SK-N-SH (cell line): ENCODE data around the gene SMPD3. TPM values are rescaled to one million over a fixed set of nuclear protein-coding genes. Genes with fewer than 3 reads are reported as not detected.

ENCODE experiments used
- CTCF ChIA-PET: fragments of 300-600, 350-600 bp; formaldehyde crosslinking; extraction: SDS; loops from one replicate; lab custom pipeline; 2021; lab: Yijun Ruan, JAX
- POLR2A ChIA-PET: fragments of 350-600 bp; sonication (Branson Sonifier 250); formaldehyde crosslinking; extraction: SDS; loops from one replicate; lab custom pipeline; 2020; ENCODE audit warnings: antibody characterized with exemption, inconsistent platforms; lab: Yijun Ruan, JAX
- DNase-seq: peaks from one replicate; pipeline ENCODE4 v3.0.0; 2012
- H2AFZ ChIP-seq: fragments of 200-600 bp; sonication (generic); 2 replicates; pipeline ENCODE4 v1.8.1; 2016; ENCODE audit warnings: antibody characterized with exemption, mild to moderate bottlenecking, low read depth
- H3F3A ChIP-seq: fragments of 200-600 bp; sonication (generic); replicated peaks from 2 replicates; pipeline ENCODE3; 2016; ENCODE audit warnings: antibody characterized with exemption, mild to moderate bottlenecking; ENCODE audit not compliant: insufficient read depth
- H3K27ac ChIP-seq, 2 experiments: fragments of 200-500 bp in 1 of 2; fragments of 200-600 bp in 1 of 2; sonication (Bioruptor generic) in 1 of 2; sonication (generic), shearing (Covaris generic) in 1 of 2; 2 replicates each; pipeline versions ENCODE4 v1.5.1 to v1.6.1; 2014 to 2016; ENCODE audit warnings: low read depth in 2 of 2, inconsistent platforms in 1 of 2, low read length in 1 of 2, mild to moderate bottlenecking in 1 of 2, mixed read lengths in 1 of 2
- H3K27me3 ChIP-seq: fragments of 200-600 bp; sonication (generic), shearing (Covaris generic); 2 replicates; pipeline ENCODE4 v1.6.1; 2016; ENCODE audit warnings: mixed run types; ENCODE audit not compliant: insufficient read depth
- H3K36me3 ChIP-seq, 2 experiments: fragments of 200-500 bp in 1 of 2; fragments of 200-600 bp in 1 of 2; sonication (Bioruptor generic) in 1 of 2; sonication (generic) in 1 of 2; replicated peaks in 1 of 2; 2 replicates each; pipeline versions ENCODE3 to v1.5.1; 2014 to 2016; ENCODE audit warnings: low read length in 1 of 2, mild to moderate bottlenecking in 1 of 2; ENCODE audit not compliant: insufficient read depth in 2 of 2, control insufficient read depth in 1 of 2
- H3K4me1 ChIP-seq, 2 experiments: fragments of 200-500 bp in 1 of 2; fragments of 200-600 bp in 1 of 2; sonication (Bioruptor generic) in 1 of 2; sonication (generic), shearing (Covaris generic) in 1 of 2; 2 replicates each; pipeline versions ENCODE4 v1.5.1 to v1.6.1; 2014 to 2016; ENCODE audit warnings: low read depth in 1 of 2, low read length in 1 of 2, mixed run types in 1 of 2; ENCODE audit not compliant: insufficient read depth in 2 of 2, control insufficient read depth in 1 of 2
- H3K4me2 ChIP-seq: fragments of 200-600 bp; sonication (generic), shearing (Covaris generic); 2 replicates; pipeline ENCODE4 v1.6.1; 2017; ENCODE audit warnings: mixed run types
- H3K4me3 ChIP-seq, 2 experiments: fragments of 200-500 bp in 1 of 2; fragments of 200-600 bp in 1 of 2; sonication (Bioruptor generic) in 1 of 2; sonication (generic), shearing (Covaris generic) in 1 of 2; 2 replicates each; pipeline versions ENCODE4 v1.5.1 to v1.8.1; 2014 to 2016; ENCODE audit warnings: low read depth in 2 of 2, inconsistent platforms in 1 of 2, low read length in 1 of 2, mild to moderate bottlenecking in 1 of 2, mixed read lengths in 1 of 2, moderate library complexity in 1 of 2
- H3K79me2 ChIP-seq: fragments of 200-600 bp; sonication (generic); 2 replicates; pipeline ENCODE4 v1.8.1; 2017; ENCODE audit warnings: mild to moderate bottlenecking; ENCODE audit not compliant: insufficient read depth
- H3K9ac ChIP-seq: fragments of 200-600 bp; sonication (generic); 2 replicates; pipeline ENCODE4 v1.6.1; 2017; ENCODE audit warnings: mixed run types
- H3K9me2 ChIP-seq: fragments of 200-600 bp; sonication (generic); 2 replicates; pipeline ENCODE4 v1.6.1; 2017; ENCODE audit warnings: mixed run types
- H3K9me3 ChIP-seq: fragments of 200-600 bp; sonication (generic); 2 replicates; pipeline ENCODE4 v1.6.1; 2017; ENCODE audit warnings: mixed run types, mild to moderate bottlenecking, moderate library complexity
- H4K20me1 ChIP-seq: fragments of 200-600 bp; sonication (generic); 2 replicates; pipeline ENCODE4 v1.6.1; 2017; ENCODE audit warnings: mild to moderate bottlenecking, mixed run types; ENCODE audit not compliant: insufficient read depth
- CHD2 ChIP-seq: fragments of 150-350 bp; IDR thresholded peaks from 2 replicates; pipeline ENCODE4 v1.6.1; 2018; ENCODE audit warnings: low read length; ENCODE audit not compliant: partially characterized antibody
- CTCF ChIP-seq: fragments of 200-600 bp; sonication (generic); IDR thresholded peaks from 2 replicates; pipeline ENCODE4 v1.6.1; 2017; ENCODE audit warnings: antibody characterized with exemption, mild to moderate bottlenecking, moderate library complexity
- GATA2 ChIP-seq: sonication (generic); formaldehyde crosslinking; IDR thresholded peaks from 2 replicates; pipeline ENCODE4 v1.5.0; 2020; ENCODE audit warnings: mild to moderate bottlenecking, missing genetic modification reagents
- JUND ChIP-seq: IDR thresholded peaks from 2 replicates; pipeline ENCODE4 v1.4.0; 2012
- RAD21 ChIP-seq: IDR thresholded peaks from 2 replicates; pipeline ENCODE4 v1.6.1; 2012; ENCODE audit warnings: mild to moderate bottlenecking, low read length
- SIN3A ChIP-seq: IDR thresholded peaks from 2 replicates; pipeline ENCODE4 v1.6.1; 2012; ENCODE audit warnings: low read depth, mild to moderate bottlenecking, low read length, moderate library complexity, borderline replicate concordance
- TCF12 ChIP-seq: IDR thresholded peaks from 2 replicates; pipeline ENCODE4 v1.4.0; 2012
- TEAD4 ChIP-seq: IDR thresholded peaks from 2 replicates; pipeline ENCODE4 v1.4.0; 2012; ENCODE audit warnings: mild to moderate bottlenecking, borderline replicate concordance; ENCODE audit not compliant: insufficient read depth
- USF1 ChIP-seq: IDR thresholded peaks from 2 replicates; pipeline ENCODE4 v1.4.0; 2012; ENCODE audit warnings: low read depth, borderline replicate concordance
- WGBS: methylation state at CpG from one replicate; pipeline ENCODE4 v1.1.6; 2017; ENCODE audit warnings: low lambda C conversion rate; 5-methylcytosine and 5-hydroxymethylcytosine counted together
- polyA plus RNA-seq, 3 experiments: library from polyadenylated mRNA; depleted of rRNA; stranded (reverse); fragments of >200 nt; gene quantifications; 2 replicates each; pipeline ENCODE4 v1.2.3, GENCODE V29; 2012

SMPD3 gene
- polyA plus RNA-seq, 1 of the 3 experiments (the other 2 are of a cell fraction) = 0.38 TPM

- no peaks in the 10 kb centered on the region for H3F3A ChIP-seq
- ChIA-PET POLR2A (no interaction called here), CTCF (interaction anchor here (0.9 to 1.3 kb wide), 3 partner anchors 15 to 17 kb away, joined by 3 to 4 read pairs (median 3); no protein-coding TSS in a partner anchor)
- H3K9ac ChIP-seq = no peak overlapping the region
- H3K4me1 ChIP-seq = peaks cover 0 to 11% of the 10 kb centered on the region in 2 experiments; a peak in 1 of 4 replicates
- H3K36me3 ChIP-seq = no peaks in the 10 kb centered on the region
- no peaks in the 10 kb centered on the region for H3K79me2 ChIP-seq
- H3K4me2 ChIP-seq = no peak overlapping the region
- no peaks in the 10 kb centered on the region; the same call in 1 of the 2 replicates for H3K27me3 ChIP-seq
- no peak for DNase-seq
- no peaks in the 10 kb centered on the region for H3K9me3 ChIP-seq
- H2AFZ ChIP-seq = no peak overlapping the region
- TF ChIP-seq GATA2 (CRISPR knock-in tag) (no peak), SIN3A (no peak), JUND (no peak)
- WGBS = 33% methylated on average over 5 of the region's 5 CpGs
- no peak overlapping the region for H3K4me3 ChIP-seq
- no peaks in the 10 kb centered on the region for H4K20me1 ChIP-seq
- H3K9me2 ChIP-seq = no peaks in the 10 kb centered on the region
- H3K27ac ChIP-seq = no peak overlapping the region
Observed at GRCh38 chr16:68427649-68428303, 20.5 kb downstream of the SMPD3 start.

DNA sequence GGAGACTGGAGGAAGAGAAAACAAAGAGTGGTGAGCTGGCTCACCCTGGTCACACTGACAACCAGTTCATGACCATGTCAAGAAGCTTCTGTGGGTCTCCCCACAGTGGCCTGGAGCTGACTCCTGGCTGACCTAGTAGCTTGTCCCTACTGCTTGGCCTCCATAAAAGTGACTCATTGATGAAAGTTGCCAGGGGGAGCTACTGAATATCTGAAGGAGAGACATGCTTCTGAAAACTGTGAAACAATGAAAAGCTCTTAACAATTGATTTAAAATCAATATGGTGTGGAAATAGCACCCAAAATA is 22.0 kb downstream of the SMPD3 start:
- DNase-seq = no peak
- Histone ChIP-seq H3K9me3 (no peaks in the 10 kb centered on the region), H3K9ac (no peak overlapping the region), H3F3A (no peaks in the 10 kb centered on the region), H3K4me1 (peaks cover 0 to 11% of the 10 kb centered on the region in 2 experiments; a peak in 1 of 4 replicates), H3K4me3 (no peak overlapping the region), H3K9me2 (no peaks in the 10 kb centered on the region)
- CTCF ChIA-PET = interaction anchor here (1.7 kb wide), 1 partner anchor 12 kb away, joined by 6 read pairs; no protein-coding TSS in a partner anchor
- TF ChIP-seq TEAD4 = no peak
- TF ChIP-seq, all 33 proteins: peak for 0
- H4K20me1 ChIP-seq = no peaks in the 10 kb centered on the region
- peaks cover 4% of the 10 kb centered on the region; the same call in 1 of the 2 replicates for H3K27me3 ChIP-seq
- no peak overlapping the region for H3K27ac ChIP-seq
- no peak overlapping the region for H2AFZ ChIP-seq
- H3K36me3 ChIP-seq = no peaks in the 10 kb centered on the region
- H3K79me2 ChIP-seq = no peaks in the 10 kb centered on the region
- no peak overlapping the region for H3K4me2 ChIP-seq
- POLR2A ChIA-PET = no interaction called here

DNA sequence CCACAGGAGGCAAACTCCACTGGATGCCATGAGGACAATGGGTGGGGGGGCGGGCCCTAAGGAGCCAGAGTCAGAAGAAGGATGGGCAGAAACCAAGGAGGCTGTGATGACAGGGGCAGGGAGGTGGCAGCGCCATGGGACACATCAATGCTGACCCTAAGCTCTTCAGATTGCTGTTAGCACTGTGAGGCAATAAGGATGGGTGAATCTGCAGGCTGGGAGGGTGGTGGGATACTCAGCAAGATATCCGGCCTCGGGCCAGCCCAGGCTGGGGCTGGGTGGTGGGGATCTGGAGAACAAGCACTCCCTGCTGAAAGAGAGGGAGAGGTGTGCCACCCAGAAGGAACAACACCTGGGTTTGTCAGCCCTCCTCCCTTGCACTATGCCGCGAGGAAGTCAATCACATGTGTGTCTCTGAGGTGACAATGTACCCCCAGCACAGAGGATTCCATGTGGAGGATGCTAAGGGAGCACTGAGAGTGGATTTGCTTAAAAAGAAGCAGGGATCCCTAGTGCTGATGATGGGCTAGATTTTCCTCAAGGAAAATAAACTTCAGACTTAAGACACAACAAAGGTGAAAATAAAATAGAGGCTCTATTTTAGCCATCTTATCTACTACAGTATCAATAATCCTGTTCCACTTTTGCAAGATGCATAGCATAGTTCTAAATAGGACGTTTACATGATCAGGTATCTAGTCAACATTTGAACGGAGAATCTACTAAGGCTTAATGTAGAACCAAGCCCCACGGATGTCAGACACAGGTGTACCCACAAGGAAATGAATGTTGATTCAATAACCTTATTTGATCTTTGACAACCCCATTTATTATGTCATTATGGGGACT is 22.6 kb downstream of the SMPD3 start:
- Histone ChIP-seq H4K20me1 (no peaks in the 10 kb centered on the region), H3K79me2 (no peaks in the 10 kb centered on the region), H3K4me2 (no peak overlapping the region), H3K4me1 (peaks cover 0 to 11% of the 10 kb centered on the region in 2 experiments; a peak in 1 of 4 replicates), H3K9ac (no peak overlapping the region), H3F3A (no peaks in the 10 kb centered on the region), H3K27me3 (peaks cover 4% of the 10 kb centered on the region; the same call in 1 of the 2 replicates), H3K4me3 (no peak overlapping the region), H2AFZ (no peak overlapping the region), H3K9me3 (no peaks in the 10 kb centered on the region), H3K9me2 (no peaks in the 10 kb centered on the region), H3K36me3 (no peaks in the 10 kb centered on the region), H3K27ac (no peak overlapping the region)
- no peak for DNase-seq
- no peak for TF ChIP-seq TEAD4
- no peak for TF ChIP-seq GATA2 (CRISPR knock-in tag)
- TF ChIP-seq CHD2 = no peak
- no peak for TF ChIP-seq CTCF
- no peak for TF ChIP-seq USF1
- TF ChIP-seq RAD21 = no peak
- no peak for TF ChIP-seq TCF12
- ChIA-PET POLR2A (no interaction called here), CTCF (interaction anchor here (1.7 kb wide), 1 partner anchor 13 kb away, joined by 6 read pairs; no protein-coding TSS in a partner anchor)
- 43% methylated on average over 8 of the region's 9 CpGs for WGBS
